Measurements from ENCODE around the gene BBIP1. TPM values are rescaled to one million over a fixed set of nuclear protein-coding genes. Genes with fewer than 3 reads are reported as not detected.

Gene BBIP1
- total RNA-seq, 3 donors from 2014 or later (not counting 1 experiment from before 2014, with no cell fraction given) = 27.2 to 58.6 (median 27.7) TPM

GRCh38 chr10:110944792-110945396 is 25.9 kb upstream of the BBIP1 start:
- peaks cover 3% of the 10 kb centered on the region for H3K4me1 ChIP-seq (ENCODE audit: control insufficient read depth, insufficient read depth, low read length)
- H3K36me3 ChIP-seq (ENCODE audit: control insufficient read depth, insufficient read depth, low read length) = peaks cover 2% of the 10 kb centered on the region
- TF ChIP-seq CTCF (IDR thresholded peaks at IDR 0.05) = no peak
- H3K9me3 ChIP-seq (ENCODE audit: control insufficient read depth, insufficient read depth, low read length) = no peaks in the 10 kb centered on the region
- ATAC-seq (no peak), DNase-seq (no peak)
- Mint-ChIP-seq H3K27me3 (ENCODE audit: low read depth in 2 of 2) (no peaks in the 10 kb centered on the region), H3K4me1 (peaks cover 62 to 79% of the 10 kb centered on the region in 2 donors), H3K4me3 (no peak overlapping the region), H3K9me3 (peaks cover 0 to 4% of the 10 kb centered on the region in 2 donors), H3K36me3 (peaks cover 7% of the 10 kb centered on the region), H3K27ac (no peak overlapping the region)
- no peaks in the 10 kb centered on the region for H3K27me3 ChIP-seq (ENCODE audit: control insufficient read depth, insufficient read depth, low read length)
- no peak overlapping the region for H3K4me3 ChIP-seq (ENCODE audit: low read length)
- WGBS (ENCODE audit: insufficient coverage) = 79% methylated on average over 5 of the region's 5 CpGs
- no peak overlapping the region for H3K27ac ChIP-seq (ENCODE audit: low read length)
- intact Hi-C loops (cut with micrococcal nuclease) = no loop called here

- H3K9me3 ChIP-seq (ENCODE audit: control insufficient read depth, insufficient read depth, low read length) = no peaks in the 10 kb centered on the region
- Mint-ChIP-seq H3K27ac (no peak overlapping the region), H3K36me3 (peaks cover 7% of the 10 kb centered on the region), H3K27me3 (ENCODE audit: low read depth in 2 of 2) (no peaks in the 10 kb centered on the region), H3K4me3 (no peak overlapping the region), H3K4me1 (peaks cover 40 to 45% of the 10 kb centered on the region in 2 donors), H3K9me3 (peaks cover 0 to 4% of the 10 kb centered on the region in 2 donors)
- intact Hi-C loops (cut with micrococcal nuclease) = no loop called here
- TF ChIP-seq CTCF (IDR thresholded peaks at IDR 0.05) = no peak
- WGBS (ENCODE audit: insufficient coverage) = 100% methylated on average over 1 of the region's 4 CpGs
- no peaks in the 10 kb centered on the region for H3K36me3 ChIP-seq (ENCODE audit: control insufficient read depth, insufficient read depth, low read length)
- DNase-seq (no peak), ATAC-seq (no peak)
- H3K27me3 ChIP-seq (ENCODE audit: control insufficient read depth, insufficient read depth, low read length) = no peaks in the 10 kb centered on the region
- peaks cover 2% of the 10 kb centered on the region for H3K4me1 ChIP-seq (ENCODE audit: control insufficient read depth, insufficient read depth, low read length)
- H3K4me3 ChIP-seq (ENCODE audit: low read length) = no peak overlapping the region
- H3K27ac ChIP-seq (ENCODE audit: low read length) = no peak overlapping the region
Observed at GRCh38 chr10:110939419-110939818, 20.4 kb upstream of the BBIP1 start.

- H3K9me3 ChIP-seq (ENCODE audit: control insufficient read depth, insufficient read depth, low read length) = no peaks in the 10 kb centered on the region
- TF ChIP-seq CTCF (IDR thresholded peaks at IDR 0.05) = no peak
- Mint-ChIP-seq H3K27ac (peak overlapping the region in 1 of 2 donors; percentile 58), H3K36me3 (no peaks in the 10 kb centered on the region), H3K27me3 (ENCODE audit: low read depth in 2 of 2) (no peaks in the 10 kb centered on the region), H3K4me3 (no peak overlapping the region), H3K4me1 (peaks cover 26 to 29% of the 10 kb centered on the region in 2 donors), H3K9me3 (no peaks in the 10 kb centered on the region)
- no peak overlapping the region for H3K4me3 ChIP-seq (ENCODE audit: low read length)
- H3K36me3 ChIP-seq (ENCODE audit: control insufficient read depth, insufficient read depth, low read length) = no peaks in the 10 kb centered on the region
- H3K27me3 ChIP-seq (ENCODE audit: control insufficient read depth, insufficient read depth, low read length) = no peaks in the 10 kb centered on the region
- DNase-seq (no peak), ATAC-seq (no peak)
- intact Hi-C loops (cut with micrococcal nuclease) = no loop called here
- 98% methylated on average over 18 of the region's 18 CpGs for WGBS (ENCODE audit: insufficient coverage)
- peaks cover 2% of the 10 kb centered on the region for H3K4me1 ChIP-seq (ENCODE audit: control insufficient read depth, insufficient read depth, low read length)
- H3K27ac ChIP-seq (ENCODE audit: low read length) = no peak overlapping the region
Observed at GRCh38 chr10:110936757-110937156, 17.8 kb upstream of the BBIP1 start.
